Measurements from ENCODE around the gene ITGA5.

Gene ITGA5

DNA sequence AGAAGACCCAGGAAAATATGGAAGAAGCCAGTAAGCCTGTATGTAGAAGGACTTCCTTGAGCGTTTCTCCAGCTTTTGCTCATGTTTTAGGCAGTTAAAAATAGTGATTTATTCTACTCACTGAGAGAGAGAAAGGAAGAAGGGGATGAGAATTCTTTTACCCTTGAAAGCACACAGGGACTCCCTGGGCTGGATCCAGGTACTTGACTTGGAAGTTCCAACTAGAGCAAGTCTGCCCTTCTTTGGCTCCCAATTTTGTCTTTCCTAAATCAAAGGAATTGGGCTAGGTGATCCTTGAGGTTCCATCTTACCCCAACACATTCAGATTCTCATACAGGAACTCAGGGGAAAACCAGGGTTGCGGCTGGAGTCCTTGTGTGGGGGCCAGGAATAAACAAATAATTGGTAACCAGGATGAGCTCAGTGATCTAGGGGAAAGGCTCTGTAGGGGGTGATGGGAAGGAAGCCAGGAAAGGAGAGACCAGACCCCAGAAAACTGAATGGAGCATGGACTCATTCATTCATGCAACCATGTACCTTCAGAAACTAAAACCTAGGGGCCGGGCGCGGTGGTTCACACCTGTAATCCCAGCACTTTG is 11.5 kb upstream of the ITGA5 start:
- no peak for DNase-seq (ENCODE audit: low spot score)

DNA sequence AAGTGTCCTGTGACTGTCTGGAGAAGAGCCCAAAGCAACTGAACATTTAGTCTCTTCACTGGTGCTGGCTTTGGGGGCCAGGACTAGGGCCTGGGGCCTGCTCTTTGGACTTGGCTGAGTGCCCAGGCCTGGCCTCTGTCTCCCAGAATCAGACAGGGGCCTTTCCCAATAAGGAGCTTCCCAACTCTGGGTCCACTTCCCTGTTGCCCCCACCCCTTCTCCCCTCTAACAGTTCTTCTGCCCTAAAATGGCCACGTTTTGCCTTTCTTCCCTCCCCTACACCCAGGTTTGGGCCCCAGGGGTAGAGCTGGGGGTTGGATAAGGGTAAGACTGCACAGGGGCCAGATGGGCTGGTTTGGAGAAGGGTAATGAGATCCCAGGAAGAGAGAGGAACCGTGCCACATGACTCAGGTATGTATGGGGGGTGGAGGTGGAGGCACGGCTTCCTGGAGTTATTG is 10.0 kb upstream of the ITGA5 start:
- DNase-seq (ENCODE audit: low spot score) = no peak

DNA sequence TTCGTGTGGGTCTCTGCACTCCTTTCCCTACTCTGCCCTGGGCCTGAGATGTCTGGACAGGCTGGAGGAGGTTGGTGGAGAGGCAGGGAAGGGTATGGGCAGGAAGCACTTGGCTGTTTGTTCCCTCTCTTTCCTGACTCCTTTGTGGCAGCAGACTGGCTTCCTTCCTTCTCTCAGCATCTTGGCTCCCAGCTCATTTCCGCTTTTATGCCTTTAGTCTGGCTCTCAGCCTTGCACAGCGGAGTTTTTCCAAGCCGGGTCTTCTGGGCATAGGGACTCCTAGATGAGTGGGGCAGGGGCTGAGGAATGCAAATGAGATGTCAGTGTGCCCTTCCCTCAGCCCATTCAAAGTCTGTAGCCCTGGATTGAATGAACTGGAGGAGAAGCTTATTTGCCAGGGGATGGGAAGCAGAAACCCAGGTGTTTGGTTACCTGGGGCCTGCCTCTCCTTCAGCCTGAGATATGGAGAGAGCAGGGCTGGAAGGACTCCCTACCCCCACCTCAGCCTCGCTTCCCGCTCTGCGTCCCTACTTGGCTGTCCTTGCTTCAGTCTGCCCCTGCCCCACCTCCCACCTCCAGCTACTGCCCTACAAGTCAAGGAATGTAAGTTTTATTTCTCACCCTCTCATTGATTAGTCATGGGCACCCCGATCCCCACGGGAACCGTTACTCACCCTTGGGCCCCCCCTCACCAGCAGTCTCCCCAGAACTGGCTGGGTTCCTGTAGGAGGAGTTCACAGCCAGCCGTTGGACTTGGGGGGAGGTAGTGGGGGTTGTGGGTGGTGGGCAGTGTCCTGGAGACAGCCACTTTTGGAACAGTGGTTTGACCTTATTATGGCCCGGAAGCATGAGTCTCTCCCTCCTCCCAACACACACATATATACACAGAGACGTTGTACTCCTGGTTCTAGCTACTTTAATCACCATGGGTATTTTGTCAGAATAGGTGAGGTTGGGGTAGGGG is 9.3 kb upstream of the ITGA5 start:
- no peak for DNase-seq (ENCODE audit: low spot score)

DNA sequence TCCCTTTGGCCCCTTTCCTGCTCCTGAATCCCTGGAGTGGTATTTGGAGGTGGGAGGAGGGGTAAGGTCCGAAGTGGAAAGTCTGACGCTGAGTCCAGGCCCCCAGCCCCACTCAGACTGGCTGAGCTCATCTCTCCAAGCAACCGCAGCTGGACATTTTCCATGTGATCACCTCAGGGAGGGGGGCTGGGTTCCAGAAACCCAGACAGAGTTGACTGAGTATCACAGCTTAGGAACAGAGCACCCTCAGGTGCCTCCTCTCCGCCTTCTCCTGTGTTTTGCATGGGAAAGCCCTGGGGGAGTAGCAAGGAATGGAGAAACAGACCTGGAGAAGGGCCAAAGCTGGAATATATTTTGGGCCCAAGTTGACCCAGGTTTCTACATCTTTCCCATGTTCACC is 8.0 kb upstream of the ITGA5 start:
- no peak for DNase-seq (ENCODE audit: low spot score)

DNA sequence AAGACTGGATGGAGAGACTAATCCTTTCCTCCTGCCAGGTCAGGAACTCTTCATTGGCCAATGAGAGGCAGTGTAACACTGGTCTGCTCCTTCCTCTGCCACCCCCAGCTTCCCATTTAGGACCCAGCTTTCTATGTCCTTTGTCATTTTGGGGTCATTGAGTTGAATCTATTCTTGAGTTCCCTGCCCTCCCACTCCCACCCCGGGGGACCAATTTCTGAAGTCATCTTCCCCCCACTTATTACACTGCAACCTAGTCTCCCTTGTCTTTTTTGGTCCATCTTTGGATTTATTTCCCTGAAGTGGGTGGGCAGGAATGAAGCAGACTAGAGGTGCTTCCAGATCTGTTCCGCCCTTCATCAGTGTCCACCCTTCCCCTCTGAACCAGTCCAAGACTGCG is 7.6 kb upstream of the ITGA5 start:
- DNase-seq (ENCODE audit: low spot score) = no peak

DNA sequence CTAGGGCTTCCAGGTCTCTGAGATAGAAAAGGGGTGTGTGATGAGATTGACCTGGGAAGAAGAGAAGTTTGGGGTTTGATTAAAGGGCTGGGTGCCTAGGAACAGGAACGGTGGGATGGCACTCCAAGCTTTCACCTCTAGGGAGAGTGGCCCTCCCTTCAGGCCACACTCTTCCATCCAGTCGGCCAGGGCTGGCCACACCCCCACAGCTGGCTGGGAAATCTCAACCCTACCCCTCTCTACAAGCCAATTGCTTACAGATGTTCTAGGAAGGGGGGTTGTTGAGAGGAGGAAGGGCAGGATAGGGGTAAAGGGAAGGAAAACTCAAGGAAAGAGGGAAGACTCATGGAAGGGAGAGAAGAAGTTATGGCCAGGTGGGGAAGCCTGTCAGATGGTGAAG is 6.6 kb upstream of the ITGA5 start:
- no peak for DNase-seq (ENCODE audit: low spot score)

DNA sequence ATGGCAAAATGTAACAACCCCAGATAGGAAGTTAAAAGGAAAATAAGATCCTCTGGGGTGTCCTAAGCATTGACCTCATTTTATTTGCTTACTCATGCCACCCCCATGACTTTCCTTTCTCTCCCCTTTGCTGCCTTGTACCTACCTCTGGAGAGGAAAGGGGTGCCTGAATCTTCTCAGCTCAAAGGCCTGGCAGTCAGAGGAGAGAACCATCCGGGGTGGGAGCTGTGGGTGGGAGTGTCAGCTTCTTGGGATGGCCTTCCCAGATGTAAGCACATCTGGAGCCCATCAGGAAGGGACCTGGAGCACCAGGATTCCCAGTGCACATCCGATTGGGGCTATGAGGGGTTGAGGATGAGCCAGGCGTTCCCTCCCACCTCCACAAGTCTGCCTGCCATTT is 5.2 kb upstream of the ITGA5 start:
- DNase-seq (ENCODE audit: low spot score) = no peak

DNA sequence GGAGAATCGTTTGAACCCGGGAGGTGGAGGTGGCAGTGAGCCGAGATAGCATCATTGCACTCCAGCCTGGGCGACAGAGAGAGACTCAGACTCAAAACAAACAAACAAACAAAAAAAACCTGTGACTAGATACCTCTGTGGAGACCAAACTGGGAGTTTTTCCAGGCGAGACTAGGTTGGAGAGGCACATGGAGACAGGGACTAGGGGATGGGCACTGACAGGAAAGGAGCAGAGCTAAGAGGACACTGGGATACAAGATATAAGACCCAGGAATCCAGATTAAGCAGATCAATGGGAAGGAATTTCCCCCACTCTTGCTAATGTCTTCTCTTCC is 4.7 kb upstream of the ITGA5 start:
- DNase-seq (ENCODE audit: low spot score) = no peak

DNA sequence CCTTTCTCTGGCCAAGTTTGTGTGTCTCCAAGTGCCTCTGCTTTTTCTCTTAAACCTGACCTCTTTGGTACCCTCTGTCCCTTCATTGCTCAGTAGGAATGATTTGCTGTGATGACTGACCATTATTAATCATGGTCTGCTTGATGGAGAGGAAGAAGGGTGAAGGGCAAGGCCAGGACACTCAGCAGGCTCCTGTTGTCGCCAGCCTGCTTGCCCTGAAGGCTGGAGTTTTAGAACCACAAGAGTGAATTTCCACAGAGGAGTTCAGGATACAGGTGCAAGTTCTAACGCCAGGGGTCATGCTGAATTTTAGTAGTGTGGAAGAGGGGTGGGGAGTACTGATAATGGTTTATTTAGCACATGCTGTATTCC is 2.8 kb upstream of the ITGA5 start:
- no peak for DNase-seq (ENCODE audit: low spot score)

DNA sequence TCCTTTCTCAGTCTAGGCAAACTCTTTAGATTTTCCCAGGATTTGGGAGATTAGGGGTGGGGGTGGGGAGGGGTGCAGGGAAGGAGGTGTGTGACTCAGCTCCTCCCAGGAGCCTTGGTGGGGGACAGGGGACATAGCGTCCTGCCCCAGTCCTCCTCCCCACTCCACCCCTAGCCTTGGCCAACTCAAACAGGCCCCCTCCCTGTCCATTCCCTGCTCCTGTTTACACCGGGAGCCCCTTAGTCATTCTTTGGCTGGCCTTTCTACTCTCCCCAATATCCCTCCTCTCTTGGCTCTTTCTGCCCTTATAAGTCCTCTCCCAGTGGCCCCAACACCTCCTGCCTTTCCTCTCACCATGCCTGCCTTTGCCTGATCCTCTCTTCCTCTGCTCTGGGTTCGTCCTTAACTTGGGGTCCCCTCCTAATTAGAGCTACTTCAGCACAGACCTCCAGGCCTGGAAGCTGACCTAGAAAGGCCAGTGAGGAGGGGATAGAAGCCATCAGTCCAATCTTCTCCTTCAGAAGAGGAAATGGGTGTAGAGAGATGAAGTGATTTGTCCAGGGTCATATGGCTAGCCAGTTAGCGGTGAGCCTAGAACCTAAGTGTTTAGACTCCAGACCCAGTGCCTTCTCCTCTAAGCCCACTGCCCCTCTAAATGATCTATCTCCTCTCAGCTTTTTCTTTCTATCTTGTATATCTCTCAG is 2.3 kb upstream of the ITGA5 start:
- no peak for DNase-seq (ENCODE audit: low spot score)

DNA sequence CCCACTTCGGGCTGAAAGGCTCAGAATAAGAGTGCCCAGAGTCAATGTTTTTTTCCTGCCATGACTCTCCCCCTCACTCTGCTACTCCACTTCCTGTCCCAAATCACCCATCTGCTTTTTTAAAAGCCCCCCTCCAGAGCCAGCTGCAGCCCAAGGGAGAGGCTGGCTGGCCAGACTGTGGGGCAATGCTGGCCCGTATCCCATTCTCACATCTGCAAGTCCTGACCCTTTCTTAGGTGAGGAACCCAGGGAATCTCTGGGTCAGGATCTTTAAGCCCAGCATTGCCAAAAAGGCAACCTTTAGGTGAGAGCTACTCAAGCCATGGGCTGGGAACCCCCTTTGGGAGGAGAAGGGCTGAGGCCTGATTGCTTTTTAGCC is 1.7 kb upstream of the ITGA5 start:
- no peak for DNase-seq (ENCODE audit: low spot score)

DNA sequence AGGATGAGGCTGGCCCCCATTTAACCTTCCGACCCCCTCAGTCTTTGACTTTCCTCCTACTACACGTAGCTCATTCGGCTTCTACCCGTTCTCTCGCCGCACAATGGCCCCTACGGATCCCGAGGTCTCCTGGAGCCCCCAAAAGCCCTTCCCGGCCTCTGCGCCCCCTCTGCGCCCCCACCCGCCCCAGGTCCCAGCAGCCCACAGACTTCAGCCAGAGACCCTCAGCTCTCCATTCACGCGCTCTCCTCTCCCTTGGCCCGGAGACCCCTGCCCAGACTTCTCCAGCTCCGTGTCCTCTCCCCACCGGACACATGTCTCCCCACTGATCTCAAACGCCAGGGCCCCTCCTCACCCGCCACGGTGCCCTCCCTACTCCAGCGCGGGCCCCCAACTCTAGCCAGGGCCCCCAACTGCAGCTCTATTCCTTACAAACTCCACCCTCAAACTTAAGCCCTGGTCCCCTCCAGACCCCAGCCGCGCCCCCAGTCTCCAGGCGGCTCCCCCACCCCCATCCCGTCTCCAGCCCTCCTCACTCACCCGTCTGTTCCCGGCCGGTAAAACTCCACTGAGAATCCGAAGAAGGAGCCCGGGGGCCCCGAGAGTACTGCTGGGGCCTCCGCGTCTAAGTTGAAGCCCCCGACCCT is 502 bp downstream of the ITGA5 start:
- no peak for DNase-seq (ENCODE audit: low spot score)

DNA sequence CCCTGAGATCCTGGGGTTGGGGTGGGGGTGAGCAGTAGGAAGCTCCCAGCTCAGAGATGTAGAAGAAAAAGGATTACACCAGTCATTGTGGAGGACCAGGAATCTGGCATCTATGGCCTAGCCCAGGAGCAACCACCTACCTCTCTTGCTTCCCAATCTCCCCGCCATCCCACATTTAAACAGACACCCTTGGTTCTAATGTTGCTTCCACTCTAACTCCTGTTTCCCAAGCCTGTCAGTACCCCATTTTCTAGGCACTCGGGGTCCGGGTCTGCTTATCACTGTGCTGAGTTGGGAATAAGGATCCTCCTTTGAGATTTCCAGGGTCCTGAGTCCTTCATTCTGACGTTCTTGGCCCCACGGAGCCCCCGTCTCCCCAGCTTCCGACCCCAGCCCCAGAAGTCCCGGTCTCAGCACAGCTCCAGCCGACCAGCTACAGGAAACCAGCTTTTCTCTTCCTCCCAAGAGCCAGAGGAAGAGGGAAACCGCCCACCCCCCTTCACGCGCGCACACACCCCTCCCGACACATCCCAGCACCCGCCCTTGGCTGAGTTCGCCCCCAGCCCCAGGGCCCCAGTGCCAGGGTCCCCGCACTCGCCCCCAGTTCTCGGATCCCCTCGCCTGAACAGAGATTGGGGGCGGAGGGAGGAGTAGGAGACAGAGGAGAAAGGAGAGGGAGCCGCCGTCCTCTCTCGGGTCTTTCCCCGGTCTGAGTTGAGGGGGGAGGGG is 1.2 kb downstream of the ITGA5 start:
- DNase-seq (ENCODE audit: low spot score) = no peak

DNA sequence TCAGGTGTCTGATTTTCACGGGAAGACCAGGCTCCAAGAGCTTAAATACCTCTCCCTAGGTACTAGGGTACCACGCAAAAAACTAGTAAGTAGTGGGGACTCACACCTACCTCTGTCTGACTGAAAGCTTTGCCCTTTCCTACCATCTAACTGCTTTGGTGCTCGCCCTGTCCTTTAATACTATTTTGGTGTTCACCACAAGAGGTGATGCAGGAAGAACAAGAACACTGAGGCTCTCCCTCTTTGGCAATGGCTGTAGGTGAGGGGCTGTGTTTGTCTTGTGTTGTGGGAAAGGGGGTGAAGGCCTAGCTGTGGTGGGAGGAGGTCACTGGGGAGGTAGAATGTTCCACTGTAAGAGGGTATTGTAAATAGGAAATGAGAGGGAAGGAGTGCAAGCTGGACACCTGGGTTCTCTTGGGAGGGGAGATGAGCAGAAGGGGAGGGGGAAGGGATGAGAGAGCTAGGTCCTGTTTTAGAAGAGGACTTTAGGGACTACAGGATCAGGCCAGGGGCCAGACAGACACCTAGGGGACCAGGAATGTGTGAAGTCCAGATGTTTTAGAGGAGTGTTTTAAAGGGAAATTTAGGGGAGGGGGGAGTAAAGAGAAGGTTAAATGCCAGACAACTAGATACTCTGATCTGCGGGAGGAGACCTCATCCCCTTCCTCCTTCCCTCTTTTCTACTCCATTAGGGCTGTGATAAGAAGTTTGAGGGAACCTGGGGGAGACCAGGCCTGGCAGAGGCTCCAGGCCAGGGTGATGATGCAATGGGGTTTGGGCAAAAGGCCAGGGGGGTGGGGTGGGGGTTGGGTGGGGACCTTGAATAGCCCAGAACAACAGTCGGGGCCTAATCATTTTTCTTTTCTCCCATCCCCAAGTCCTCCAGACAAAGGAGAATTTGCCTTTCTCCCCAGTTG is 2.1 kb downstream of the ITGA5 start:
- DNase-seq (ENCODE audit: low spot score) = no peak

DNA sequence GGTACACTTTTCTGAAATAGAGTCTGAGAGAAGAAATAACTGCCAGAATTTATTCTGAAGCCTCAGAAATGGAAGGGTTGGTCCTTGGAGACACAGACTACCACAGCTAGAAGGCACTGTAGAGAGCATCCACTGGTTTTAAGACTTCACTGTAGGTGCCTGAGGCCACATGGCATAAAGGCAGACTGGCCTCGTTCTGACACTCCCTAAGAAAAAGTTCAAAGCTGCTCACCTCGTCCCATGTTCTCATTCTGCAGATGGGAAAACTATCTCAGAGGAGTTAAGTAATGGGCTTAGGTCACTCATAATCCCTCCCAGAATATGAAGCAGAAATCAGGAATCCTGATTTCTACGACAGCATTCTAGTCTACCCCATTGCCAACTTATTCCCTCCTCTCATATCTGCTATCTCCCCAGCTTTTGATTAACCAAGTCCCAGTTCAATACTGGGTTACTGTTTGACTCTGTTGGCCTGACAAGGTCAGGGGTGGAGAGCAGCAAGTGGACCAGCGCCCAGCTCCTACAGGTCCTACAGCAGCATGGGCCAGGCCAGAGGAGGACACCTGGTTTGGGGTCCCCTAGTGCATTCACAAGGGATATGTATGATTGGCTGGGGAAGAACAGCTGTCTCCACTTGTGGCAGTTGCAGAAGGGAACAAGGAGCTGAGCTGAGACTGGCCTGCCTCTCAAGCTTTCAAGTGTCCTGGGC is 3.7 kb downstream of the ITGA5 start:
- no peak for DNase-seq (ENCODE audit: low spot score)

DNA sequence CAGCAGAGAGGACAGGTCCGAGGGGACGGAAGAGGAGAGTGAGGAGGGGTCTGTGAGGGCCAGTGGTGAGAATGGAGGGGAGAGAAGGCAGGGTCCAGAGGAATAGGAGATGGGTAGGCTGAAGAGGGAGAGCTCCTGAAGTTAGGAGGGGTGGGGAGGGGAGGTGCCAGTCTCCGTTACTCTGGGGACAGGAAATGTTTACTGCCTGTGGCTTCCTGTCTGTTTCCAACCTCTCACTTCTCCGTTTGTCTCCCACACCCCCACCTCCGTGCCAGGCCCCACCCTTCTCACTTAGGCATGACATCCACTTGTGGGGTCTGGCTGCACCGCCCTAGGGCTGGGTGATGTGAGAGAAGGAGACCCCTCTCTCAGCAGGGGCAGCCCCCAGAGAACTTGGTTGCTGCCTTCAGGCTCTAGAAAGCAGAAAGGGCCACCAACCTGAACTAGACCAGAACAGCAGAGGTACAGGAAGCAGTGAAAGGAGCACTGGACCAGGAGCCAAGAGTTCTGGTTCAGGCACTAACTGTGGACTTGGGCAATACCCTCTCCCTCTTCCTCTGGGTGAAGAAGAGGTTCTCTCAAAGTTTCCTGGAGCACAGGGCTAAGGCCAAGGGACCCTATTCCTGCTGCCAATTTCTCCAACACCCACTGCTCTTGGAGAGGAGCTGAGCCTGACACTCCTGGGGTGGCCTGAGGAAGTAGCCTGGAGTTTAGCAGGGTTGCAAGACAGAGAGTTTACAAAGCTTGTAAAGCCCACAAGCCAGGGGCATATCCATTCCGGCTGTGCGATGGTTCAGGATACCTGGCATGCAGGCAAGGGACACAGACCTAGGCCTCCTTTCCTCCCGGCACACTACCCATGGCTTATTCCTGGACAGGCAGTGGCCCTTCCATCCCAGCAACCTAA is 5.5 kb downstream of the ITGA5 start:
- DNase-seq (ENCODE audit: low spot score) = no peak

DNA sequence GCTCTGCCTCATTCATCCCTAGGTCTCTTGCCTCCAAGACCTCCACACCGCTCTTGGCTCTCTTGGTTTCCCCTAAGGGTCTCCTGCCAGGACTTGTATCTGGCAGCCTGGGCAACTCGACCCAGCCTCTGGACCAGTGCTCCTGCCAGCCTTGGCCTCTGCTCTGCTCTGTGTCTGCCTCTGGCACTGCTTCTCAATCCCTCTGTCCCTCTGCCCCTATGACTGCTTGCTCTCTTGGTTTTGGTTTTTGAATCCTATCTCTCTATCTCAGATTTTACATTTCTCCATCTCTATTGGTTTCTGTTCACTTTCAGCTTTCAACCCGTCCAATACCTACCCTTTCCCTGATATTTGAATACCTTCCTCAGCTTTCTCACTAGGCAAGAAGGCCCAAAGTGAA is 6.3 kb downstream of the ITGA5 start:
- no peak for DNase-seq (ENCODE audit: low spot score)

DNA sequence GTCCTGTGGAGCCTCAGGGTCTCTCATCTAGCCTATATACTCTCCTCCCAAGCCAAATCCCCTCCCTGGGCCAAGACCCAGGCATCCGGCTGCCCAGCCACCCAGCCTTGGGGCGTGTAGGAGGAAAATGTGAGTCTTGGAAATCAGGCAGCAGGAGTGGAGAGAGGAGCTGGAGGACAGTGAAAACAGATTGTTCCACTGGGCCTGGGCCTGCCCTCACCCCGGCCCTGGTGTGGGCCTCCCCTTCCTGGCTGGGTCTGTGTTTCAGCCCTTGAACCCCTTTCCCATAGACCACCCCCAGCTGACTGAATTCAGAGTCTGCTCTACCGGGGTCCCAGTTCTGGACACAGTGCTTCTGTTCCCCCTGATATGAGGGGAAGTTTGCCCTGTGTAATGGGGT is 6.7 kb downstream of the ITGA5 start:
- DNase-seq (ENCODE audit: low spot score) = no peak

All from hematopoietic multipotent progenitor cell treated with erythropoietin and hydrocortisone succinate and interleukin-3 and kit ligand, for 17 days (in vitro differentiated cells).